NCI-H146 (cell line): Measurements from ENCODE around the gene EMP1.

Source experiments
- DNase-seq: peaks from one replicate; lab custom pipeline; 2025; lab: John Stamatoyannopoulos, UW

EMP1 gene

DNA sequence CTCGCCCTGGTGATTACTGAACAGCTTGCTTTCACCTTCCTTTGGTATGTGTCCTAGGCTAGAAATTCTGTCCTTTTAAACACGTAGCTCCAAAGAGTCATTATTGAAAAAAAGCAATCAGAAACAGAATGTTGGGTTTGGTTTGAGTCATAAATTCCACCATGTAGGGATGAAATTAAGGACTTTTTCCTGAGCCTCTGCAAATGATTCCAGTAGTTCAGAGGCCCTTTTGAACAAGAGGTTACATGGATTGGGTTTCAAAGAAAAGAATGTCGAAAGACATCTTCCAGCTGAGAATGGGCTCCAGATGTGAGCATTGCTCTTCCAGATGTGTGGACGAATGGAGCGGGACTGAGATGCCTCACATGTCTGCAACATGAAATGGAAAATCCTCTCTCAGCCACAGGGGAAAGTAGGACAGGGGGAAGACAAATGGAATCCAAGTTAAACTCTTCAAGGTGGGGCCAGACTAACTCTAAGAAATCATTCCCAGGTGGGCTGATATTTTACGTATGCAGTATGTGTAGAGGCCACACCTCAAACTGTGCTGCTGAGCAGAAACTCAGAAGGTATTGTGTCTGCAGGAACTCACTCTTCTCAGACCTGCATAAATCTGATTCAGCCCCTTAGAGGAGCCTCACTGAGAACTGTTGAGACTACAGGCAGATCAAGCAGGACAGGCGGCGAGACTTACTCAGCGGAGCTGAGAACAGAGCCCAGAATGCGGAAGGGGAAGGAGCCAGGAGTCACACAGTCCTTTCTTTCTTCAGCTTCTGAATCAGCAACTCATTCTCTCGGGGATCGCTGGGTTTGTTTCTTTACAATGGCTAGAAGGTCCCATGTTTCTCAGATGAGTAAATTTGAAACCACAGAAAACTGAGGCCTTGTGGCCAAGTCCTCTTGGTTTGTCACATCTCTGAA is 23.3 kb upstream of the EMP1 start:
- no peak for DNase-seq

DNA sequence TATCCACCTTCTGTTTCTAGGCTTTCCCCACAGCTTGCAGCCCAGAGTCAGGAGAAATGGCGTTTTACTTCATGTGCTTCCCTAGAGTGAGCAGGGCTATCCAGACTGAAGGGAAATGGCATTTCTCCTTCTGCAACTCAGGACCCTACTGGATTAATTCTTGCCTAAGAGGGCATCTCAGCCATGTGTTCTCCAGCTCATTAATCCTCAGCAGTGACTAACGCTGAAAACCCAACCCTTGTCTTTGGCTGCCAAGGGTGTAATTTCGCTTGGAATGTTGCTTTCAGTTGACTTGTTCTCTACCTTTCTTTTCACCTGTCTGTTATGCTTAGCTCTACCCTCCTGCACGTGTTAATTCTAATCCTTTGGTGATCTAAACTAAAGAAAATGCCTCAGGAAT is 21.0 kb upstream of the EMP1 start:
- DNase-seq, result no peak

DNA sequence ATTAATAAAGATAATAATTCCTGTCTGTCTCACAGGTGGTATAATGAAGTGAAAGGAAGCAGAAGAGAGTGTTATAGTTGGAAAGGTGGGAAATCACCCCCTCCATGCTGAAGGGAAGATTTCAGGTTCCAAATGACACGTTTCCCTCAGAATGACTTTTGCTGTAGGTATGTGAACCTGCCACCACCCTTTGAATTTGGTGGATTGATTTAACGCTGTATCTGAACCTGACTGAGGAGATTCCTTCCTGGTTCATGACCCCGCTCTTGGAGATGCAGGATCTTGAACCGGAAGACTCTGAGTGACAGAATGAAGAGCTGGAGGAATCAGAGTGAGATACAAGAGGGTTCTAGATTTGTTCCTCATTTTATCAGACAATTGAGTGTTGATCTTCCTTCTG is 20.3 kb upstream of the EMP1 start:
- DNase-seq, result no peak

DNA sequence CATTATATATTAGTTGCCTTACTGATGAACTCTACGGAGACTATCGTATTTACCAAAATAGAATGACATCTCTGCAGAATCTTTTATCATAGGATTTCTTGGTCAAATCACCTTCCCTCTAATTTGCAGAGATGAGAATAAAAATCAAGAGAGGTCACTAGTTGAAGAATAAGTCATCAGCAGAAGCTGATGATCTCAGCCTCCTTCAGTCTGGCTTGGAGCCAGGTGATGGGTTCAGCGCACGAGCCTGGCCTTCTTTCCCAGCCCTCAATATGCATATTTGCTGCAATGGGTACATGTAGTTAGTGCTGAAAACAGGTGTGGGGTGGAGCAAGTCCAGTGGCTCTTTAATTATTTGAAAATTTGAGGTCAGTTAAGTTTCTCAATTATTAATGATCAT is 19.2 kb upstream of the EMP1 start:
- no peak for DNase-seq

DNA sequence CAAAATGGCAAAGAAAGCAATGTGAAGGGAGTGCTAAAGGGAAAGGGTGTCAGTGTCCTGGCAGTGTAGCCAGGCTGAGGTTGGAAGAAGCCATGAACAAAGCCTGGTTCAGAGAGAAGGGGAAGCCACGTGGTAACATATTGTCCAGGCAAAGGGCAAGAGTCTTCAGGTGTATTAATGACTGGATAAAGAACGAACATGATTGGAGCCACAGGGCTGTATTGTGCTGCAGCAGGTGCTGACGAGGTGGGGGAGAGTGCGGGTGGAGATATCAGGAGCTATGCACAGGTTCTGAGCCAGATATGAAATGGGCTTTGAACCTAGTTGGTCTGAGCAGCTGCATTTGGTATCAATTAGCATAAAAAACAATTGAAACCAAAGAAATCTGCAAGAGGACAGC is 18.6 kb upstream of the EMP1 start:
- DNase-seq, result no peak

DNA sequence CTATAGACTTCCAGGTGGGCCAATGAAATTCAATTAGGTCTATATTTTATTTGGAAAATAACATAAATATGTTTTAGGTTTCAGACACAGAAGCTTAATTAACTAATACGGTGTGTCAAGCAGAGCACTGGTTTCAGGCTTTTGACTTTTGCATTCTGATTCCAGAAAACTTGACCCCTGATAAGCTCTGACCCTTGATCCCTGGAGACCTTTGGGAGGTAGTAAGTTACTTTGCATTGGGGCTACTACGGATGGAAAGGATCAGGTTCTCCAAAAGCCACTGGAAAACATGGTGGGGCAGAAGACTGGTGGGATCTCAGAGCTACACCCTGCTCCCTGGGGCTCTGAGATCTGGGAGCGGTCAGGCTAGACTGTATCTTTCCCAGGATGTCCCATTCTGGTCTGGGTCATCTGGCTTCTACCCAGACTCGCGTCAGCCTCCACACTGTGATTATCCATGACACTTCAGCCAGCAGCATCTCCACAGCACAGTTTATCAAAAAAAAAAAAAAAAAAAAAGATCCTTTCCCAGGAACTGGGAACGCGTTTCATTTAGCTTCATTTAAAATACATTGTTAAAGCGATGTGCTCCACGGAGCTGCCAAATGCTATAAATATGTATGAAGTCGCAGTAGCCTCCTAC is 17.8 kb upstream of the EMP1 start:
- DNase-seq, result no peak

DNA sequence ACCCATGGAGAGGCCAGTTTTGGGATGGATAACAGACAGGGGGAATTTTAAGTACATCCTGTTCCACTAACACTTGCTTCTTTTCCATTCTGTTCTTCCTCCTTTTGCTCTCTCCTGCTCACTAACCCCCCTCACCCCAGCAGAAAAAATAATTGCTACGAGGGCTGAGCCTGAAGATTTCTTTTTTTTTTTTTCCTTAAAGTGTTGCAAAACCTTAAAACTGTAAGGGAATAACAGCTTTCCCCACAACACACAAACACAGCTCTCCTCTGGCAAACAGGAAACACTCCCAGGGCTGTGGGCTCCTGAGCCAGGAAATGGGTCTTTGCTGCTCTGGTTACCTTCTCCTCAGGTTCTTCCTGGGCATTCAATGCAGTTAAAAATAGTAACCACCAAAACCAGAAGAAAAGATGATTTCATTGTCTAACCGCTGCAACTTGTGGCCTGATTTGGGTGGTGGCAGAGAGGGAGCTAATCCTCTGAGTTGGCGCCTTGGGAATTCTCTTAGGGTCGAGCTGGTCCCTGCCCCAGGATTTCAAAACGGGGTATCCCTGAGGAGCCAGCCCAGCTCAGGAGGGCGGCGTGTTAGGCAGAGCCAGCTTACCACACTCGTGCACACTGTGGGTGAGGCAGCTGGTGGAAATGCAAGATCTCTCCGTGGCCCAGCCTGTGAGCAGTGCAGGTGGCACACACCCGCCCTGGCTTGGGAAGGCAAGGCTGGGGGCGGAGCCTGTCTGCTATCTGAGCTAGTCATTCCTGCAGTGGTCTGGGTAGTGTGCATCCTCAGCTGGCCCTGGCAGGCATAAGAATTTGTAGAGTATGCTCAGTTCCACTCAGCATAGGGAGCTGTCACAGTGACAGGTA is 17.1 kb upstream of the EMP1 start:
- DNase-seq, result no peak

DNA sequence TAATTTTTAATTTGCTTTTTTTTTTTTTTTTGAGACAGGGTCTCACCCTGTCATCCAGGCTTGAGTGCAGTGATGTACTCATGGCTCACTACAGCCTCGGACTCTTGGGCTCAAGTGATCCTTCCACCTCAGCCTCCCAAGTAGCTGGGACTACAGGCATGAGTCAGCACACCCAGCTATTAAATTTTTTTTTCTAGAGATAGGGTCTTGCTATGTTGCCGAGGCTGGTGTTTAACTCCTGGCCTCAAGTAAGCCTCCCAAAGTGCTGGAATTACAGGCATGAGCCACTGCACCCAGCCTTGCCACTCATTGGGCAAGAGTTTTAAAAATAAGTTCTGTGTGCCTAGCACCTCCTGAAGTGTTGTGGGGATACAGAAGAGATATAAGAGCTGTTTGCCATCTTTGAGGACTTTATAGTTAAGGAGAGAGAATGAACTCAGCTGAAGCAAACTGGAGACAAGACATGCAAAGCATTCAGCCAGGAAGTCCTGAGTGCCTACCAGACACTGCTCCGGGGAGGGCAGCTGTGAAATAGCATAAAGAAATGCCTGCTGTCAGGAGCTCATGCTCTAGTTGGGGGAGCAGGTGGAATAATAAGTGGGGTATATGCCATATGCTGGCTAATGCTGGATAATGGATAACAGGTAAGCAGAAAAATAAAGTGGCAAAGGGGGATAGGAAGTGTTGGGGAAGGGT is 15.0 kb upstream of the EMP1 start:
- no peak for DNase-seq

DNA sequence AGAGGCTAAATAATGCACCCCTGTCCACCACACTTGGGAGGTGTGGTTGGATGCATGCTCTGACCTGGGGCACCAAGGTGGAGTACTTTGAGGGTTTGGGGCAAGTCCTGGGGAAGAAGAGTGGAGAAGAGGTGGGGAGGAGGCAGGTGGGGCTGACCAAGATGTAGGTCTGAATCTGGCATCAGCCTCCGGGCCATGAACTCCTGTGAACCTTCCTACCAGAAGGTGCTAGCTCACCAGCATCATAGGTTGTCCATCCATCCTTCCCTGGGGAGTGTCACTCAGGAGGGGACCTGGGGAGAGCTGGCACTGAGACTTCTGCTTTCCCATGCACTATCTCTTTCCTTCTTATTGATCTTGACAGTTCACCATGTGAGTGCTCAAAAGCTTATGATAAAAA is 13.6 kb upstream of the EMP1 start:
- no peak for DNase-seq

DNA sequence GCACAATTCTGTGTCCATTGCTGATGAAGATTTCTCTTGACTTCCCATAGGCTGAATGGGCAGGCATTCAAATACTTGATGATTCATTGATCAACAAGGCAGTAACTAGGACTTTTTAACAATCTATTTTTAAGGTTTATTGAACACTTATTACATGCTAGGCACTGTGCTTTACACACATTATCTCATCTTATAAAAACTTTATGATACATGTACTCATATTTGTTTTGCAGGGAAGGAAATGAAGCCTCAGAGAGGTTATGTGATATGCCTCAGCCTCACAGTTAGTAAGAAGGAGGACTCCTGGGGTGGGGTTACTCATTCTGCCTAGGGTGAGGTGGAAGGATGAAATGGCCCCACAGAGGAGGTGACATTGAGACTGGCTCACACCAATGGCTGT is 12.9 kb upstream of the EMP1 start:
- no peak for DNase-seq

DNA sequence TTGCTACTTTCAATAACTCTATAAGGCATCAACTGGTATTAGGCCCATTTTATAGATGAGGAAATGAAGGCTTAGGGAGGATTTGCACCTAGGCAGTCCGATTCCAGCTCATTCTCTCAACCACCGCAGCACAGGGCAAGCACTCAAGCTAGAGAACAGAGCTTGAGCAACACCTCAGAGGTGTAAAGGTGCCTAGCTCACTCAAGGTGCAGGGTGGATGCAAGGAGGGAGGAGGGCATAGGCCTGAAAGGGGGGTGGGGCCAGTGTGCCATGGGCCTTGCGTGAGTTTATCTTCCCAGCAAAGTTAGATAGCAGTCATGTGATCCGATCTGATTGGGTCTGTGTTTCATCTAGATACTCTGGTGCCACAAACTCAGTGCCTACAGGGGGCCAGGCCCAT is 10.2 kb upstream of the EMP1 start:
- DNase-seq, result no peak

DNA sequence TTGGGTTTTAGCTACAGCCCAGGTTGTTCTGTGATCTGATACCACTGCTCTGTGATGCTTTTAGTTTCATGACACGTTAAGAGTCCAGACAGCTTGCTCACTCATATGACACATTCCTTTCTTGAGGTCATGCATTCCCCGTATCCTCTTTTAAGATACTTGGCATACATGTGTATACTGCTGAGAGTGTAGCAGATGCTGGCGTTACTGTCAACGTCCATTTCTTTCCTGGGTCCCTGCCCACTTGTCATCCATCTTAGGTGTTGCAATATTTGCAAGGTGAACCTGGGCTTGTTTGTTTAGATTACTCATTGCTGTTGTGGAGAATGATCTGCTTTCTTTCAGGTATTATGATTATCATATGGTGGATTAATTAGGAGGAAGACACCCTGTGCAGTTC is 9.1 kb upstream of the EMP1 start:
- no peak for DNase-seq

DNA sequence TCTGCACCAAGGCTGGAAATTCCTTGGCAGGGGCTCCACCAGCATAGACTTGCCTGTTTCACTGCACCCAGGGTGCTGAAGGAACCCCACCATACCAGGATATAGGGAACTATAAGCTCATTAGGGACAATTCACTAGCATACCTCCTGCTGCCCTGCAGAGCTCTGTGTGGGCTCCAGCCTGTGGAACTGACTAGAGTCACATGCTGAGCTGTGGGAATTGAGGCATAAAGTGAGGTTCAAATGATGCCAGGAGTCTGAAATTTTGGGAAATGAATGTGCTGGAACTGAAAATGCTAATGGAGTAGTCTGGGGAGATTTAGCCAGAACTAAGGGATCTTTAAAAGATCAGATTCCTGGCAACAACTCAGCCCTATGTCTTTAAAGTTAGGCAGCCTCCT is 7.3 kb upstream of the EMP1 start:
- no peak for DNase-seq

DNA sequence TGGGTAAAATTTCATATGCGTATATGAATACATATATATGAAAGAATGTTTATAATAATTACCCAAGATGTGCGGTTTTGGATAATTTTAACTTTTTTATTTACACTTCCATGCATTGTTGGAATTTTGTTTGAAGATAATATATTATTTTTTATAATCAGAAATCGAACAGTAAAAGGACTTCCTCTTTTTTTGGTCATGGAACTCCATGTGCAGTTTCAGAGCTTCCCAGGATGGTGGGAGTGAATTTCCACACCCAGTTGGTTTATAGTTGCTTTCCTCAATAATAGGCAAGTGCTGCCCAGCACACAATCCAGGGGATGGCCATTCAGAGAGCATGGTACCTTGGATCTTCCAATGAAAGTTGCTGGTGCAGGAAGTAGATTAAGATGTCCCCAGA is 6.3 kb upstream of the EMP1 start:
- no peak for DNase-seq

DNA sequence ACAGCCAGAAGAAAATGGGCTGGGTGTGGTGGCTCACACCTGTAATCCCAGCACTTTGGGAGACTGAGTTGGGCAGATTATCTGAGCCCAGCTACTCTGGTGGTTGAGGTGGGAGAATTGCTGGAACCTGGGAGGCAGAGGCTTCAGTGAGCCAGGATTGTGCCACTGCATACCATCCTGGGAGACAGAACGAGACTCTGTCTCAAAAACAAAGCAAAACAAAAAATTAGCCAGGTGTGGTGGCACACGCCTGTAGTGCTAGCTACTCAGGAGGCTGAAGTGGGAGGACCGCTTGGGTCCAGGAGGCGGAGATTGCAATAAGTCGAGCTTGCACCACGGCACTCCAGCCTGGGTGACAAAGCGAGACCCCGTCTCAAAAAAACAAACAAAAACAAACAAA is 3.8 kb upstream of the EMP1 start:
- no peak for DNase-seq

DNA sequence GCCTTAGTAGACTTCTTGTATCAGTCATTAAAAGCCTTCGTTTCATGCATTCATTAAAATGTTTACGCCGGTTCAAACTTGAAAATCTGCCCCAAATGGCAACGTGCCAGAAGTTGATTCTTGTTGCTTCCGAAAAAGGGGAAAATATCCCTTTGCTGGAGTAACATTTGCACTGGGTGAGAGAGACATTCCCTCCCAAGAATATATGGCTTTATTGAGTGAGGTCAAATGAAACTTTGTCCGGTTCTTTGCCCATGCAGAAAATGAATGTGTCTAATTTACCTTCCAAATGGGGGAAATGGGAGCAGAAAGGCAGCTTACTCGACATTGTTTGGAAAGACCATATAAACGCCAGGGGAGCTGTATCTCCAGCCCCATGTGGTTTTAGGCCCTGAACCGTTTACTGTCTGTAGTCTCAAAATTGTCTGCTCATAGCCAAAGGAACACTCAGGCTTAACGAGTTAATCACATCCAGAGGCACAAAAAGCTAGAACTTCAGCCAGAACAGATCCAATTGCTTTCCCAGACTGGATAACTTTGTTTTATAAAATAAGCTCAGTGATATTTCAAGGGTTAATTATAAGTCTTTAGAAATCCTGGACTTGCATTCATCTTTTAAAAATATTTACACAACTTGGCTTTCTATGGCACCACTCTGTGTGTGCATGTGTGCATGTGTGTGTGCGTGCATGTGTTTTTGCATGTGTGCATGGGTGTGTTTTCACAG is 2.9 kb upstream of the EMP1 start:
- DNase-seq, result no peak

DNA sequence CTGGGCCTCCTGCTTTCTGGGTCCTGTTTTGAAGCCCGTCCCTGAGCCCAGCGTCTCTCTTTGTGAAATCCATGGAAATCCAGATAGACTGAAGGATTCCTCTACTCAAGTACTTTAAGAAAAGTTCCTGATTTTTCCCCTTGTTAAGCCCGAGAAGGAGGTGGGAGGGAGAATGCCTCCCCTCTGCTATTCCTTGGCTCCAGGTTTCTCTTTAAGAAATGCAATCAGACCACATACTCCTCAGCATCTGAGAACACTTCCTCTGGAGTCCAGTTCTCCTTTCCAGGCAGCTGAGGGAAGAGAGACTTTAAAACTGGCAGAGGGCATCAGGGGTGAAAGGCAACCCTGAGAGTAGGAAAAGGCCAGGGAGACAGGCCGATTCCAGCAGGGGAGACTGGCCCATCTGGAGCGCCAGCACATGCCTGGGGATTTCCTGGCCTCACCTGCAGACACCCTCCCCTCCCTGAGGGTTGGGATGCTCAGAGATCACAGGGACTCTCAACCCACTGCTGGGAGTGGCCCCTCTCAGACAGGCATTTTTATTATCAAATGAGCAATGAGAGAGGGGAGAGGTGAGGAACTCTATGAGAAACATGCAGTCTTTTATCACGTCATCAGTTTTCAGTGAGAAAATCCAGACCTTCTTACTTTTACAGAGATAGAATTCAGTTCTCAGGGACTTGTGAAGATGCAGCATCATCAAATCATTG is 2.0 kb upstream of the EMP1 start:
- DNase-seq, result no peak

DNA sequence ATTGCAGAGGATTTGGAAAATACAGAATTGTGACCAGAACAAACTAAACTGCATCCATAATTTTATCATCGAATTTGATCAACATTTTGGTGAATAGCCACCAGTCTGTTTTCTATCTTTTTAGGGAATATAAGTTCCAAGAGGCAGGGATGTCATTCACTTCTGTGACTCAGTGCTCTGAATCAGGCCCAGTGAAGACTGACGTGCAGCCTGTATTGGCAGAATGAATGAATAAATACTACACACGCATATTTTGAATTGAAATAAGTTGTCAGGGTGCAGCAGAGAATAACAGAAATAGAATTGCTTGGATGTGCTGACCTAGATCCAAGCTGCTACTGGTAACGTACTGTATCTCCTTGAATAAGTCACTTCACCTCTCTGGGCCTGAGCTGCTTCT is 1.3 kb upstream of the EMP1 start:
- DNase-seq, result no peak

DNA sequence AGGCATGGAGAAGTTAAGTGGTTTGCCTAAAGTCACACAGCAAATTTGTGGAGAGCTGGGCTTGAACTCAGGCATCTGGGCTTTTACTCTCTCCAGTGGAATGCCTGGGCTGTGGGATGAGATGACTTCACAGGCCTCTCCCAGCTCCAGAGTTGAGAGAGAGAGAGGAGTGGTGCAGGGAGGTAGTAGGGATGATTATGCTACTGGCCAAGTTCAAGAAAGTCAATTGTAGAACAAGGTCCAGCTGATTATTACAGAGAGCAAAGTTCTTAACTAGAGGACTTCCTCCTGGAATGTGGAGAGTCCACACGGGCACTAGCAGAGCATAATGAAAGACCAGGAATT is 769 bp upstream of the EMP1 start:
- DNase-seq, result no peak

DNA sequence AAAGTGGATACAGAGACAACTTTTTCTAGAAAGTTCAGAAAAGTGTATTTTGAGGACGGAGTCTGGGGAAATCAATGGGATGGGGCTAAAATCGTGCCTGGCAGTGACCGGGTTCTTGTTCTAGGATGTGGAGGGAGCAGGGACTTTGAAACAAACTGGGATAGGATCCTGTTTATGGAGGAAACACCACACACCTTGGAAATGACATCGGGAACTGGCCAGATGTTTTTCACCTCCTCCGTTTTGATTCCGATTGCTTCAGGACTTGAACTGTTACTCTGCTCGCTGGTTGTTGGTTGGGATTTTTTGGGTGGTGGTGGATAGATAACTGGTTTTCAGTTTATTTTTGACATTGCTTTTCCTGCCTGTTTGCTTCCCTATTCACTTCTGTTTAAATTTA is 506 bp downstream of the EMP1 start:
- no peak for DNase-seq

DNA sequence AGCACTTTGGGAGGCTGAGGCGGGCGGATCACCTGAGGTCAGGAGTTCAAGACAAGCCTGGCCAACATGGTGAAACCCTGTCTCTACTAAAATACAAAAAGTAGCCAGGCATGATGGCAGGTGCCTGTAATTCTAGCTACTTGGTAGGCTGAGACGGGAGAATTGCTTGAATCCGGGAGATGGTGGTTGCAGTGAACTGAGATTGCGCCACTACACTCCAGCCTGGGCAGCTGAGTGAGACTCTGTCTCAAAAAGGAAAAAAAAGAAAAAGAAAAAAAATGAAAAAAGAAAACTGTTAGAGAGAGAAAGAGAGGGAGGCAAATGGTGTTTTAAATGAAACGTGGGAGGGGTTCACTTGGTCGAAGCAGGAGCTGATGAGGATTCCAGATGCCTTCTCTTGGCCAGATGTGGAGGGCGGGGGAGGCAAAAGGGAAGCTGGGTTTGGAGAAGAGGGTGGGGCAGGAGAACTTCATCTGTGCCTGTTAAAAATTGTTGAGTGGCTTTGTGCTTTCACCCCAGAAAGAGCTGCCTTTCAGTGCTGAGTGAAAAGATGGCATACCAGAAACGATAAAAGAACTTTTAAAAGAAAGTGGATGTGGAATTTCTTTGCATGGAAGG is 1.1 kb downstream of the EMP1 start:
- DNase-seq, result no peak
